ENCODE data around the gene PCSK5. TPM values are rescaled to one million over a fixed set of nuclear protein-coding genes. Genes with fewer than 3 reads are reported as not detected.

PCSK5 gene
- total RNA-seq, 1 experiment from 2014 or later, result 0.17 TPM

GRCh38 chr9:76007935-76008334, 117.5 kb downstream of the PCSK5 start:
- Histone ChIP-seq H3K27me3 (replicated peaks; ENCODE audit: insufficient read depth, low read depth, low read length, poor library complexity) (peaks cover 34% of the 10 kb centered on the region), H3K9me3 (ENCODE audit: low read depth, low read length, poor library complexity, severe bottlenecking) (no peaks in the 10 kb centered on the region), H3K4me1 (ENCODE audit: insufficient read depth, low read length, poor library complexity, severe bottlenecking) (no peaks in the 10 kb centered on the region), H3K4me3 (ENCODE audit: low read depth, low read length, poor library complexity, severe bottlenecking) (no peak overlapping the region), H3K36me3 (ENCODE audit: insufficient read depth, low read length, poor library complexity, severe bottlenecking) (no peaks in the 10 kb centered on the region), H3K27ac (ENCODE audit: low read depth, low read length, poor library complexity, severe bottlenecking) (no peak overlapping the region)
- BruUV-seq (replicated peaks), result no TSS peak
- ChIA-PET POLR2A (ENCODE audit: low non-redundant PET) (no interaction called here), CTCF (no interaction called here)
- no peak for DNase-seq (ENCODE audit: low spot score)
- intact Hi-C loops (cut with micrococcal nuclease; ENCODE audit: unreplicated experiment), result no loop called here
- no peak for TF ChIP-seq CTCF (conservative IDR thresholded peaks at IDR 0.05; ENCODE audit: low read depth, low read length)
- TF ChIP-seq EZH2 (IDR thresholded peaks at IDR 0.05; ENCODE audit: borderline replicate concordance, low read depth, low read length, poor library complexity, severe bottlenecking), result no peak

- Histone ChIP-seq H3K9me3 (ENCODE audit: low read depth, low read length, poor library complexity, severe bottlenecking) (no peaks in the 10 kb centered on the region), H3K27me3 (replicated peaks; ENCODE audit: insufficient read depth, low read depth, low read length, poor library complexity) (peaks cover 23% of the 10 kb centered on the region), H3K27ac (ENCODE audit: low read depth, low read length, poor library complexity, severe bottlenecking) (no peak overlapping the region), H3K36me3 (ENCODE audit: insufficient read depth, low read length, poor library complexity, severe bottlenecking) (no peaks in the 10 kb centered on the region), H3K4me3 (ENCODE audit: low read depth, low read length, poor library complexity, severe bottlenecking) (no peak overlapping the region), H3K4me1 (ENCODE audit: insufficient read depth, low read length, poor library complexity, severe bottlenecking) (no peaks in the 10 kb centered on the region)
- intact Hi-C loops (cut with micrococcal nuclease; ENCODE audit: unreplicated experiment), result no loop called here
- ChIA-PET CTCF (no interaction called here), POLR2A (ENCODE audit: low non-redundant PET) (no interaction called here)
- TF ChIP-seq EZH2 (IDR thresholded peaks at IDR 0.05; ENCODE audit: borderline replicate concordance, low read depth, low read length, poor library complexity, severe bottlenecking) (no peak), CTCF (conservative IDR thresholded peaks at IDR 0.05; ENCODE audit: low read depth, low read length) (no peak)
- no peak for DNase-seq (ENCODE audit: low spot score)
- no TSS peak for BruUV-seq (replicated peaks)
Observed at GRCh38 chr9:76013809-76014208, 123.3 kb downstream of the PCSK5 start.

GRCh38 chr9:76018235-76018634, 127.8 kb downstream of the PCSK5 start:
- POLR2A ChIA-PET (ENCODE audit: low non-redundant PET), result no interaction called here
- CTCF ChIA-PET, result no interaction called here
- no peak for DNase-seq (ENCODE audit: low spot score)
- BruUV-seq (replicated peaks), result no TSS peak
- Histone ChIP-seq H3K4me3 (ENCODE audit: low read depth, low read length, poor library complexity, severe bottlenecking) (no peak overlapping the region), H3K27ac (ENCODE audit: low read depth, low read length, poor library complexity, severe bottlenecking) (no peak overlapping the region), H3K4me1 (ENCODE audit: insufficient read depth, low read length, poor library complexity, severe bottlenecking) (no peaks in the 10 kb centered on the region), H3K27me3 (replicated peaks; ENCODE audit: insufficient read depth, low read depth, low read length, poor library complexity) (peaks cover 35% of the 10 kb centered on the region), H3K36me3 (ENCODE audit: insufficient read depth, low read length, poor library complexity, severe bottlenecking) (no peaks in the 10 kb centered on the region), H3K9me3 (ENCODE audit: low read depth, low read length, poor library complexity, severe bottlenecking) (no peaks in the 10 kb centered on the region)
- intact Hi-C loops (cut with micrococcal nuclease; ENCODE audit: unreplicated experiment), result no loop called here
- TF ChIP-seq CTCF (conservative IDR thresholded peaks at IDR 0.05; ENCODE audit: low read depth, low read length), result no peak
- no peak for TF ChIP-seq EZH2 (IDR thresholded peaks at IDR 0.05; ENCODE audit: borderline replicate concordance, low read depth, low read length, poor library complexity, severe bottlenecking)

All from A673 (cell line).